SK-N-SH treated with all-trans-retinoic acid at 6 μM for 48 hours (cell line): ENCODE results near the gene CALHM4.
A peak's percentile ranks its signal among the peaks of the same experiment; 100 is the strongest.

ENCODE experiments used
- ATAC-seq: fragments of 200-7000 bp; cut with Tn5 transposase; 3 replicates; pipeline ENCODE4 v1.9.1; 2020; ENCODE audit warnings: mild to moderate bottlenecking, moderate library complexity
- ARNTL ChIP-seq: fragments of 450-650 bp; formaldehyde crosslinking; IDR thresholded peaks from 2 replicates; pipeline ENCODE4 v1.5.0; 2020; ENCODE audit warnings: low read depth, mild to moderate bottlenecking, moderate library complexity, borderline replicate concordance
- BACH2 ChIP-seq: fragments of 250-450 bp; sonication (Bioruptor Pico); IDR thresholded peaks from 2 replicates; pipeline ENCODE4 v1.9.0; 2021; ENCODE audit warnings: mild to moderate bottlenecking, borderline replicate concordance
- CREB5 ChIP-seq: fragments of 250-450 bp; sonication (Bioruptor Pico); IDR thresholded peaks from 2 replicates; pipeline ENCODE4 v1.5.1; 2020; ENCODE audit warnings: low read depth, mild to moderate bottlenecking, moderate library complexity
- CSDC2 ChIP-seq: fragments of 250-450 bp; sonication (Bioruptor Pico); IDR thresholded peaks from 2 replicates; pipeline ENCODE4 v1.5.0; 2020; ENCODE audit warnings: mild to moderate bottlenecking, moderate library complexity
- CSRNP3 ChIP-seq: fragments of 250-450 bp; sonication (Bioruptor Pico); IDR thresholded peaks from 2 replicates; pipeline ENCODE4 v1.5.1; 2021; ENCODE audit warnings: mild to moderate bottlenecking, moderate library complexity
- ESRRG ChIP-seq: fragments of 250-450 bp; sonication (Bioruptor Pico); IDR thresholded peaks from 2 replicates; pipeline ENCODE4 v1.6.1; 2021; ENCODE audit warnings: mild to moderate bottlenecking
- ISL1 ChIP-seq: fragments of 250-450 bp; sonication (Bioruptor Pico); IDR thresholded peaks from 2 replicates; pipeline ENCODE4 v2.1.2; 2022; ENCODE audit warnings: mild to moderate bottlenecking, moderate library complexity
- PATZ1 ChIP-seq: fragments of 250-450 bp; sonication (Bioruptor Pico); IDR thresholded peaks from 2 replicates; pipeline ENCODE4 v1.8.0; 2020; ENCODE audit warnings: mild to moderate bottlenecking, moderate library complexity, borderline replicate concordance
- POU6F1 ChIP-seq: fragments of 250-450 bp; sonication (Bioruptor Pico); IDR thresholded peaks from 2 replicates; pipeline ENCODE4 v1.8.0; 2021; ENCODE audit warnings: low read depth, mild to moderate bottlenecking, moderate library complexity, borderline replicate concordance
- PPARA ChIP-seq: fragments of 250-450 bp; sonication (Bioruptor Pico); IDR thresholded peaks from 2 replicates; pipeline ENCODE4 v1.5.0; 2020; ENCODE audit warnings: mild to moderate bottlenecking, borderline replicate concordance
- SNAI2 ChIP-seq: fragments of 250-450 bp; sonication (Bioruptor Pico); IDR thresholded peaks from 2 replicates; pipeline ENCODE4 v1.5.0; 2020; ENCODE audit warnings: mild to moderate bottlenecking, moderate library complexity
- TOX ChIP-seq: fragments of 250-450 bp; sonication (Bioruptor Pico); IDR thresholded peaks from 2 replicates; pipeline ENCODE4 v1.8.0; 2021; ENCODE audit warnings: mild to moderate bottlenecking, moderate library complexity, borderline replicate concordance
- TSHZ2 ChIP-seq: fragments of 250-450 bp; sonication (Bioruptor Pico); IDR thresholded peaks from 2 replicates; pipeline ENCODE4 v1.5.0; 2020; ENCODE audit warnings: mild to moderate bottlenecking, moderate library complexity
- ZC3H10 ChIP-seq: fragments of 250-450 bp; sonication (Bioruptor Pico); IDR thresholded peaks from 2 replicates; pipeline ENCODE4 v1.5.1; 2021; ENCODE audit warnings: mild to moderate bottlenecking, moderate library complexity
- ZFP3 ChIP-seq: fragments of 250-450 bp; sonication (Bioruptor Pico); IDR thresholded peaks from 2 replicates; pipeline ENCODE4 v1.5.0; 2020; ENCODE audit warnings: mild to moderate bottlenecking, moderate library complexity
- ZFP30 ChIP-seq: fragments of 450-650 bp; formaldehyde crosslinking; IDR thresholded peaks from 2 replicates; pipeline ENCODE4 v1.5.0; 2022; ENCODE audit warnings: mild to moderate bottlenecking, moderate library complexity
- ZNF565 ChIP-seq: fragments of 450-650 bp; formaldehyde crosslinking; conservative IDR thresholded peaks from 2 replicates; pipeline ENCODE4 v1.5.0; 2020; ENCODE audit warnings: low read depth, mild to moderate bottlenecking, moderate library complexity
- ZNF70 ChIP-seq: fragments of 450-650 bp; formaldehyde crosslinking; IDR thresholded peaks from 2 replicates; pipeline ENCODE4 v1.5.0; 2020; ENCODE audit warnings: mild to moderate bottlenecking, moderate library complexity
- ZNF8 ChIP-seq: fragments of 450-650 bp; formaldehyde crosslinking; IDR thresholded peaks from 2 replicates; pipeline ENCODE4 v1.5.0; 2020; ENCODE audit warnings: mild to moderate bottlenecking, moderate library complexity

CALHM4 gene

GRCh38 chr6:116556814-116557415 is 3.4 kb downstream of the CALHM4 start:
- no peak for ATAC-seq
- TF ChIP-seq PATZ1 (CRISPR knock-in tag) (no peak), ZNF565 (CRISPR knock-in tag) (no peak), POU6F1 (CRISPR knock-in tag) (no peak)

GRCh38 chr6:116557893-116558292 is 4.3 kb downstream of the CALHM4 start:
- peak; percentile 87 for ATAC-seq
- TF ChIP-seq PPARA (CRISPR knock-in tag): no peak
- no peak for TF ChIP-seq TOX (CRISPR knock-in tag)
- TF ChIP-seq ESRRG (CRISPR knock-in tag): no peak
- no peak for TF ChIP-seq ZNF70 (CRISPR knock-in tag)
- TF ChIP-seq CSDC2: no peak
- TF ChIP-seq ISL1 (CRISPR knock-in tag): peak; percentile 84

- TF ChIP-seq ARNTL (CRISPR knock-in tag): no peak
- TF ChIP-seq CSRNP3: no peak
- no peak for TF ChIP-seq ESRRG (CRISPR knock-in tag)
- TF ChIP-seq ZNF565 (CRISPR knock-in tag): no peak
- no peak for TF ChIP-seq POU6F1 (CRISPR knock-in tag)
- TF ChIP-seq ZC3H10 (CRISPR knock-in tag): no peak
- no peak for TF ChIP-seq BACH2 (CRISPR knock-in tag)
- no peak for TF ChIP-seq ISL1 (CRISPR knock-in tag)
- no peak for TF ChIP-seq PATZ1 (CRISPR knock-in tag)
- TF ChIP-seq SNAI2: no peak
- TF ChIP-seq ZFP30 (CRISPR knock-in tag): no peak
- no peak for TF ChIP-seq CREB5 (CRISPR knock-in tag)
- TF ChIP-seq TSHZ2: no peak
- TF ChIP-seq ZNF8 (CRISPR knock-in tag): no peak
- no peak for TF ChIP-seq ZFP3 (CRISPR knock-in tag)
- no peak for TF ChIP-seq CSDC2
- ATAC-seq: no peak
Measured at GRCh38 chr6:116560130-116560529, 6.6 kb downstream of the CALHM4 start.
